HG02885 (cell line): ENCODE results near the gene RALGPS2.

ENCODE experiments used
- ATAC-seq: cut with Tn5 transposase; IDR thresholded peaks from one replicate; pipeline ENCODE4 v1.9.1; 2021; ENCODE audit warnings: mild to moderate bottlenecking; ENCODE audit not compliant: unreplicated experiment, poor library complexity

RALGPS2 gene

GRCh38 chr1:178849918-178850317, 124.9 kb downstream of the RALGPS2 start:
- no peak for ATAC-seq

DNA sequence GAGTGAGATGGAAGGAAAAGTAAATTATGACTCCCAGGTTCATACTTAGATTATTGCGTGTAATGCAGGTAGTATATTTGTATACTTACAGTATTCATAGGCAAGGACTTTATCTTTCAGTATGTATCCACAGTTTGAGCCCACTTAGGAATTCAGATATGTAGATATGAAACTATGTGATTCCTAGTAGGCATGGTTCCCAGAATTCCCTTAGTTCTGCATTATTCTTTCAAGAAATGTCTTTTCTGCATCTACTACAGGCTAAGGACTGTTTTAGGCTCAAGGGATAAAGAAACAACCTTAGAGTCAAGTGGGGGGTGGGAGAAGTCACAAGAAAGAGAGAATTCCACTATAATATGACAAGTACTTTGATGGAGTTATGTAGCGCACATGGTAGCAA, 132.1 kb downstream of the RALGPS2 start:
- ATAC-seq: no peak

GRCh38 chr1:178862416-178862815, 137.4 kb downstream of the RALGPS2 start:
- ATAC-seq: no peak

GRCh38 chr1:178862864-178863263, 137.8 kb downstream of the RALGPS2 start:
- no peak for ATAC-seq

DNA sequence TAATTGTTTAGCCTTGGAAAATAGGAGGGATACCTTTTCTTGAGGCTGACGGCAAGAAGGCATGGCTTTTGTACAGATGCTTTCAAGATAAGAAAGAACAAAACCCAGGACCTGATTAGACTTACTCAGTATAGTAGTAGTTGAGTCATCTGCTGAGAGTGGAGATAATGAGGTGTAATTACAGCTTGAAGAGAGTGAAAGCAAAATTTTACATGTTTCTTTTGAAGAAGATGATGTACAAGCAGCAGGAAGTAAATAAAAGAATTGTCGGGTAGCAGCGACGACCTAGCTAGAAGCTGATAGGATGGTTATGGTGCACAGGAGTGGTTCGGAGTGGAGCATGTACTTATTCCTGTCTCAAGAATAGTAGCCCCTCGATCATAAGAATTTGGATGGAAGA, 139.3 kb downstream of the RALGPS2 start:
- ATAC-seq: no peak

DNA sequence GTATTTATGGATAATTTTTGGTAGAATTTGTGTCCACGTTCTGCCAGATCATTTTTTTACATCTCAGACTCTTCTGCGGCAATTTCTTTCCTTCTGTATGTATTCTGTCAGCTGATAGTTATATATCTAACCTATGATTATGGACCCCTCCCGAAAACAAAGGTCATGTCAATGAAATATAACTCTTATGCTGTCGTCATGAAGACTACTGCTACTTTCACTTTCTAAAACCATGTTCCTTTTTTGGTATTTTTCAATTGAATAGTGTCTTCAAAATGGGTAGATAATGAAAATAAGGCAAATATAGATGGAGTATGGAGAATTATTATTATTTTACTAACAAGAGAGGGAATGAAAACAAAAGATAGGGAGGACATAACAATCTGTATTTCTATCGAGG, 142.6 kb downstream of the RALGPS2 start:
- ATAC-seq: no peak

DNA sequence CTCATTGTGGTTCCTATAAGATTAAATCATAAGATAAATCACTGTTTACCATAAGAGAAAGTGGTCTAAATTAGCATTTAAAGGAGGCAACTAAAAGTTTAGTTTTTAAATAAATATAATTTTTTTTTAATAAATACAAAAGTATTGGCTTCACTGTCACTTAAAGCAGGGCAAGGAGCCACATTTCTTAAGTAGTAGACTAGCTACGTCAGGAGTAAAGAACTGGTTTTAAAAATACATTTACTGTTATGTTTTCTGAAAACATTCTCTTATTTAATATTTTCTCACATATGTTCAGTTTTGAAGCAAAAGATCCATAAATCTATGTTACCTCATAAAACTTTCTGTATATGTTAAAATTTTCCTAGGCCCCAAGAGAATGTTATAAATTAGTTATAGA, 143.7 kb downstream of the RALGPS2 start:
- no peak for ATAC-seq

GRCh38 chr1:178869119-178869697, 144.2 kb downstream of the RALGPS2 start:
- no peak for ATAC-seq

- no peak for ATAC-seq
These were observed 145.2 kb downstream of the RALGPS2 start for GRCh38 chr1:178870221-178870620.

DNA sequence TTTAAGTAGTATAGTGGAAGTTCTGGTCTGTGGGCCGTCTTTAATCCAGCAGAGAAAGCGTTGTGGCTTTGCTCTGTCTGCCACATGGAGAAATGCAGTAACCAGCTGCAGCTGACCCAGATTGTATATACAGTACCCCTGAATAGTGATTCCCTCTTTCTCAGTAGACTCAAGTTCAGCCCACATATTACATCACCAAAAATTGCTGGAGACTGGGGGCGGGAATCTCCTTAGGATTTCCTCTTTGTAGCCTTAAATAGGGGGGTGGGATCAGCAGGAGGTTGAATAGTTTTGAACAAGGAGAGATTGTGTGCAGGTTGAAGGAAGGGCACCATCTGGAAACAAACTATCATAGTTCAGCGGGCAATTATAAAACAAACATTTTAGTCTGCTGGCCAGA, 145.9 kb downstream of the RALGPS2 start, which contains the start of gene ANGPTL1:
ANGPTL1 (minus strand) TSS at position 134 of the 400 bp plus-strand sequence. CDS start 5,301 bp downstream, outside the sequence.
- no peak for ATAC-seq

DNA sequence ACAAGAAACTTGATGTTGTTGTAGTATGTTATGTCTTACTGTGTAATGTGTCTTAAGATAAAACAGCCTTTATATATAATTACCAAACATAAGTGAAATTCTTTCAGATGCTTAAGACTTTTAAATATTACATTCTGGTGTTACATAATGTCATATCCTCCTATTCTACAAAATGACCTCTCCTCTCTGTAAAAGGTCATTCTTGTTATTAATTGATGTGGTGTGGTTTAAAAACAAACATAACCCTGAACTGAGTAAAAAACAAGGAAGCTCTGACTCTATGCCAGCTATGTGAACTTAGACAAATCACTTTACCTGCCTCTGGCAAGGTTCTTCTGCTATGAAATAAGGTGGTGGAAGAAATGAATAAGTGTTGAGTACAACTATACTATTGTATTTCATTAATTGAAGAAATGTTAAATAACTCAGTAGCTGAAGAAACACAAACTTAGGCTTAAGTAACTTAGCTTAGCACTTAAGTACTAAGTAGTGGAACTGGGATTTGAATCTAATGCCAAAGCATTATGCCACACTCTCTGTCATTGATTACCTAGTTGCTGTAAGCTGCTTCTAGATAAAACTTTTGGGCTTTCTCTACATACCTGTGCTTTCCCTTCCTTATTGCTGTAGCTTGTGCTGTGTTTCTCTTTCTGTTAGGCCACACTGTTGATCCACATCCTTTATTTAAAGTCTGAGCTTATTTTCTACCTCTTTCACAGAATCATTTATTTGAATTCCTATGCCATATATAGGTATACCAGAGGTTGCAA, 146.7 kb downstream of the RALGPS2 start:
- no peak for ATAC-seq

DNA sequence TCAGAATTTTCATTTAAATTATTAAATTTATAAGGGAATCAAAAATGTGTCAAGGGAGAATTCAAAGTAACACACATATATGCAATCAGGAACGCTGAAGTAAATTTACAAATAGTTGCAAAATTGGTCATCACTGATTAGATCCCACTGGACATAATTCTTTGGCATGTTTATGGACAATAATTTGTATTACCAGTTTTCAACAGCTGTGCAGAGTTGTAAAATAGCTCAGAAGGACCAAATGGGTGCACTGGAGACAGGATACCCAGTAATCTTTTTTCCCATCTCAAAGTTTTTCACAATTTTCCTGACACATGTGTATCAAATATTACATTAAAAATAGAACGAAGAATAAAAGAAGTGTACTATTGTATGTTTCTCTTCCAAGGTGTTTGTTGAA, 149.9 kb downstream of the RALGPS2 start:
- no peak for ATAC-seq

- no peak for ATAC-seq
These were observed 150.9 kb downstream of the RALGPS2 start for GRCh38 chr1:178875936-178876335.

DNA sequence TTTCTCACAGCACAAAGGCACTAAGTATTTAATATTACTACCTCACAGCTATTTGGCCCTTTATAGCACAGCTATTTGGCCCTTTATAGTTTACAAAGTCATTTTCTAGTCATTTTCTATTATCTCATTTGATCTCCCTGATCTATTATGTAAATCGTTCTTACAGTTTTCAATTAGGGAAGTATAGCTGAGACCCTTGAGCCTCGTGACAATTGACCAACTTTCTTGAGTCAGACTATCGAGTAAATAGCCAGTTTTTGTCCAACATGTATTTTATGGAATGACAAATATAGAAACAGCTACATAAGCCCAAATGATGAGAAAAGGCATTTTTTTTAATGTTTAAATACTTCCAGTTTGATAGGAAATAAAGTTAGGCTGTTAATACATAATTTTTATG, 152.9 kb downstream of the RALGPS2 start:
- no peak for ATAC-seq

DNA sequence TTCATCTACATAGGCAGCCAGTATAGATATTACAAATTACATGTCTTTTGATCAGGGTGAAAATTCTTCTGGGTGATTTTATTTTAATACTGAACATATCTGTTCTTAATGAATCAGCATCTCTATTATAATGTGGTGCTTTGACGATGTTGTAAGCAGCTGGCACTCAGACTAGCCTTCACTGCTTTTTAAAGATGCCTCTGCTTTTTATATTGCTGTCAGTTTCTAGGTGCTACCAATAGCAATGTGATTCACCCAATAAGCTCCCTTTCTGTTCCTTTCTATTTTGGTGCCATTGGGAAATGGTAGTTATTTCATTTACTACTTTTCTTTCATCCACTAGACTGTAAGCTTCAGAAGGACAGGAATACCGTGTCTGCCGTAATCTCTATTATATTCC, 156.9 kb downstream of the RALGPS2 start:
- ATAC-seq: no peak

GRCh38 chr1:178885869-178886268, 160.8 kb downstream of the RALGPS2 start:
- no peak for ATAC-seq

DNA sequence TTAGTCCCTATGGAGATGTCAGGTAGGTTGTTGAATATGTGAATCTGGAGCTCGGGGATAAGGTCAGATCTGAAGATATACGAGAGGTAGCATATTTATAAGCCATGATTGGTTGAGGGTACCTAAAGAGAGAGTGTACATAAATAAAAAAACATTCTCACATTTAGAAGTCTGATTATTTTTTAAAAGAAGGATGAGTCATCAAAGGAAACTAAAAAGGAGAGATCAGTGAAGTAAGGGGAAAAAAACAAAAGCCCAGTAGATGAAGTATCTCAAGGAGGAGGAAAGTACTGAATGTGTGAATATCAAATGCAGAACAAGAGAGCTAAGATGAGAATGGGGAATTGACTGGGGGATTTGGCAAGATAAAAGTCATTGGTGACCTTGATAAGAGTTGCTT, 161.5 kb downstream of the RALGPS2 start:
- no peak for ATAC-seq

GRCh38 chr1:178895928-178896327, 170.9 kb downstream of the RALGPS2 start:
- ATAC-seq: no peak

GRCh38 chr1:178898401-178898800, 173.4 kb downstream of the RALGPS2 start:
- ATAC-seq: no peak

DNA sequence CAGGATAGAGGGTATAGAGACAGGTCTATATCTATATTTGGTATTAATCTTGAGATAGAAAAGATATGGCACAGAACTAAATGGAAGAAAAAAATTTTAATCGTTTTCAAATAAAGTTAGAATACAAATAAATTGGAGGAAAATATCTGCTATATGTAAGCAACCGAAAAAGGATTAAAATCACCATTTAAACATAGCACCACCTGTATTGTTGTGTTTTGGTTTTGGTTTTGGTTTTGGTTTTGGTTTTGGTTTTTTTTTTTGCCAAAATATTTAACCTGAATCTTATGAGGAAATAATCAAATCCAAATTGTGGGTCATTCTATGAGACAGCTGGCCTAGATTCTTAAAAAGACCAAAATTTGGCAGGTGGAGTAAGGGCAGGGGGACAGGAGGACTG, 174.4 kb downstream of the RALGPS2 start:
- ATAC-seq: no peak

DNA sequence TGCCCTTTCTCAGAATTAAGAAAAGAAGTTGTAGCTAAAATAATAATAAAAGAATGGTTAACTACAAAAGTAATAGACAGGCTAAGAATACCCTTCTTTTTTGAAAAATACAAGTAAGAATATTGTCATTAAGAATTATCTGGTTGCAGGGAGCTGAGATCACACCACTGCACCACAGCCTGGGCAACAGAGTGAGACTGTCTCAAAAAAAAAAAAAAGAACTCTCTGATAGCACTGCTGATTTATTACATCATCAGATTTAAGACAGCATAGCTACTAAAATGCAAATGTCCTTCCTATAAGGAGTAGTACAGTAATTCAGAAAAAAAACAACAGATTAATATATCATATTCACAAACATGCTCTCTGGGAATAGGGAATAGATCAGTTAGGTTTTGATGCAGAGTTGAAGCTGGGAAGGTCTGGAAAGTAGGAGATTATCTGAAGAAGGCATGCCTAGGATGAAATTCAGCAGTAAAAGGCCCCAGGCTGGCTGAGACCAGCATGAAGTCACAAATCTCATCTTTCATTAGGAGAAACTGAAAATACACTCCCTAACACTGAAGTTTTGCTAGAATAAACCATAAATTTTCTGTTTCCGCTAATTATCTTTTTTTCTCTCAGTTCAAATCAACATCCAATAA, 176.6 kb downstream of the RALGPS2 start:
- ATAC-seq: no peak

DNA sequence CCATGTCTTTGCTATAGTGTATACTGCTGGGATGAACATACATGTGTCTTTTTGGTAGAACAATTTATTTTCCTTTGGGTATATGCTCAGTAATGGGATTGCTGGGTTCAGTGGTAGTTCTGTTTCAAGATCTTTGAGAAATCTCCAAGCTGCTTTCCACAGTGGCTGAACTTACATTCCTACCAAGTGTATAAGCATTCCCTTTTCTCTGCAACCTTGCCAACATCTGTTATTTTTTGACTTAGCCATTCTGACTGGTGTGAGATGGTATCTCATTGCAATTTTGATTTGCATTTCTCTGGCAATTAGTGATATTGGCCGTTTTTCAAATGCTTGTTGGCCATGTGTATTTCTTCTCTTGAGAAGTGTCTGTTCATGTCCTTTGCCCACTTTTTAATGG, 183.3 kb downstream of the RALGPS2 start:
- ATAC-seq: no peak
